GM18861 (cell line): ENCODE results near the gene SFMBT2.

Experiments used
- ATAC-seq: cut with Tn5 transposase; IDR thresholded peaks from one replicate; pipeline ENCODE4 v1.9.1; 2021; ENCODE audit not compliant: unreplicated experiment

Gene SFMBT2

GRCh38 chr10:7117177-7117799, 293.5 kb downstream of the SFMBT2 start:
- ATAC-seq: no peak

- ATAC-seq: no peak
Observed at GRCh38 chr10:7111561-7111960, 299.3 kb downstream of the SFMBT2 start.

- no peak for ATAC-seq
Observed at GRCh38 chr10:7111089-7111488, 299.7 kb downstream of the SFMBT2 start.
